Gastrocnemius medialis (tissue), 4 donors: Measurements from ENCODE around the gene MALRD1. TPM values are rescaled to one million over a fixed set of nuclear protein-coding genes. Genes with fewer than 3 reads are reported as not detected.
"Not testable (repeated sequence)": the region's sequence is repeated elsewhere in the genome, so short reads cannot be mapped to it uniquely, and the experiment has no call there.

ENCODE experiments used
- ATAC-seq, 2 donors: fragments of 150-250 bp; one replicate each; pipeline ENCODE4 v1.9.1; 2016
- DNase-seq, 2 donors: peaks; one replicate each; pipeline ENCODE4 v3.0.0-alpha.2; 2019
- H3K27ac ChIP-seq, 4 donors: fragments of 200-600 bp; sonication (generic); 1 replicate in 1 of 4; 2 replicates in 3 of 4; pipeline ENCODE4 v1.5.1; 2016 to 2018; ENCODE audit warnings: mild to moderate bottlenecking in 2 of 4, moderate library complexity in 1 of 4
- H3K27me3 ChIP-seq, 3 donors: fragments of 200-600 bp; sonication (generic) in 2 of 3; 1 replicate in 1 of 3; 2 replicates in 2 of 3; pipeline versions ENCODE4 v1.5.1 to v1.6.0; 2016 to 2019; ENCODE audit warnings: mild to moderate bottlenecking in 1 of 3, moderate library complexity in 1 of 3
- H3K36me3 ChIP-seq, 2 donors: fragments of 200-600 bp; sonication (generic) in 1 of 2; one replicate each; pipeline ENCODE4 v1.5.1; 2017 to 2018
- H3K4me1 ChIP-seq, 2 donors: fragments of 200-600 bp; sonication (generic) in 1 of 2; one replicate each; pipeline ENCODE4 v1.5.1; 2016 to 2017; ENCODE audit warnings: mild to moderate bottlenecking in 2 of 2
- H3K4me3 ChIP-seq, 4 donors: fragments of 200-600 bp; sonication (generic) in 3 of 4; 1 replicate in 1 of 4; 2 replicates in 3 of 4; pipeline ENCODE4 v1.5.1; 2016 to 2019; ENCODE audit warnings: mild to moderate bottlenecking in 2 of 4
- H3K9me3 ChIP-seq, 3 donors: fragments of 200-600 bp; sonication (generic) in 2 of 3; 1 replicate in 1 of 3; 2 replicates in 2 of 3; pipeline ENCODE4 v1.5.1; 2016 to 2019
- CTCF ChIP-seq, 5 experiments: fragments of 450-650 bp in 3 of 5; fragments of 200-600 bp in 2 of 5; sonication (generic) in 2 of 5; IDR thresholded peaks in 4 of 5; conservative IDR thresholded peaks in 1 of 5; 1 replicate in 4 of 5; 2 replicates in 1 of 5; pipeline ENCODE4 v1.5.1; 2016 to 2019; ENCODE audit warnings: antibody characterized with exemption in 5 of 5, mild to moderate bottlenecking in 3 of 5, moderate library complexity in 3 of 5
- POLR2A ChIP-seq, 2 donors: fragments of 450-650 bp; IDR thresholded peaks; one replicate each; pipeline ENCODE4 v1.6.1; 2017; ENCODE audit warnings: antibody characterized with exemption in 2 of 2, mild to moderate bottlenecking in 2 of 2, moderate library complexity in 2 of 2
- in situ Hi-C, 4 donors: fragments of 200-750 bp; cut with MboI; loops; one replicate each; pipeline versions ENCODE4 v1.15.0 to v1.8.0; 2017; ENCODE audit warnings: low sequenced_read_pairs in 4 of 4
- intact Hi-C: fragments of 100-400 bp; cut with DNase I; formaldehyde crosslinking; loops from one replicate; pipeline ENCODE4 v1.15.1; 2023; ENCODE audit warnings: low total_unique reads
- total RNA-seq, 4 donors: library from RNA; depleted of rRNA; stranded (reverse); fragments of >200 nt; gene quantifications; one replicate each; pipeline versions ENCODE4 v1.1.0 to v1.2.3, GENCODE V29; 2016

The MALRD1 gene
- total RNA-seq, 4 donors from 2014 or later = 0.75 TPM; not detected in 3

GRCh38 chr10:19750972-19751371 is 702.4 kb downstream of the MALRD1 start:
- no peaks in the 10 kb centered on the region for H3K27me3 ChIP-seq
- TF ChIP-seq CTCF (IDR thresholded peaks at IDR 0.05 in 4 of 5, conservative IDR thresholded peaks at IDR 0.05 in 1 of 5) (no peak), POLR2A (IDR thresholded peaks at IDR 0.05) (no peak)
- no peaks in the 10 kb centered on the region for H3K9me3 ChIP-seq
- no peaks in the 10 kb centered on the region for H3K4me1 ChIP-seq
- in situ Hi-C loops (no loop called here), intact Hi-C loops (no loop called here)
- H3K4me3 ChIP-seq = no peak overlapping the region
- ATAC-seq (no peak), DNase-seq (no peak)
- H3K27ac ChIP-seq = no peak overlapping the region
- no peaks in the 10 kb centered on the region for H3K36me3 ChIP-seq

- DNase-seq (no peak), ATAC-seq (no peak)
- no peaks in the 10 kb centered on the region for H3K36me3 ChIP-seq
- H3K9me3 ChIP-seq = no peaks in the 10 kb centered on the region
- no peak overlapping the region for H3K27ac ChIP-seq
- H3K4me1 ChIP-seq = no peaks in the 10 kb centered on the region
- no peak for TF ChIP-seq POLR2A (IDR thresholded peaks at IDR 0.05)
- no peak for TF ChIP-seq CTCF (IDR thresholded peaks at IDR 0.05 in 4 of 5, conservative IDR thresholded peaks at IDR 0.05 in 1 of 5)
- no peaks in the 10 kb centered on the region for H3K27me3 ChIP-seq
- H3K4me3 ChIP-seq = no peak overlapping the region
- in situ Hi-C loops (no loop called here), intact Hi-C loops (no loop called here)
Observed at GRCh38 chr10:19756919-19757318, 708.3 kb downstream of the MALRD1 start.

- Histone ChIP-seq H3K27ac (no peak overlapping the region), H3K4me3 (no peak overlapping the region), H3K4me1 (no peaks in the 10 kb centered on the region), H3K9me3 (no peaks in the 10 kb centered on the region), H3K36me3 (no peaks in the 10 kb centered on the region), H3K27me3 (no peaks in the 10 kb centered on the region)
- intact Hi-C loops = no loop called here
- ATAC-seq (no peak), DNase-seq (no peak)
- in situ Hi-C loops = no loop called here
- TF ChIP-seq POLR2A (IDR thresholded peaks at IDR 0.05) (no peak), CTCF (IDR thresholded peaks at IDR 0.05 in 4 of 5, conservative IDR thresholded peaks at IDR 0.05 in 1 of 5) (no peak)
Observed at GRCh38 chr10:19762026-19762425, 713.4 kb downstream of the MALRD1 start.

- no peak overlapping the region for H3K27ac ChIP-seq
- H3K36me3 ChIP-seq = no peaks in the 10 kb centered on the region
- in situ Hi-C loops = no loop called here
- no peak for TF ChIP-seq CTCF (IDR thresholded peaks at IDR 0.05 in 4 of 5, conservative IDR thresholded peaks at IDR 0.05 in 1 of 5)
- TF ChIP-seq POLR2A (IDR thresholded peaks at IDR 0.05) = no peak
- H3K4me3 ChIP-seq = no peak overlapping the region
- H3K27me3 ChIP-seq = no peaks in the 10 kb centered on the region
- H3K9me3 ChIP-seq = no peaks in the 10 kb centered on the region
- H3K4me1 ChIP-seq = no peaks in the 10 kb centered on the region
- intact Hi-C loops = no loop called here
- no peak for DNase-seq
- no peak for ATAC-seq
Observed at GRCh38 chr10:19764111-19764510, 715.5 kb downstream of the MALRD1 start.

GRCh38 chr10:19767876-19768275 is 719.3 kb downstream of the MALRD1 start:
- TF ChIP-seq CTCF (IDR thresholded peaks at IDR 0.05 in 4 of 5, conservative IDR thresholded peaks at IDR 0.05 in 1 of 5) (no peak), POLR2A (IDR thresholded peaks at IDR 0.05) (no peak)
- intact Hi-C loops (no loop called here), in situ Hi-C loops (no loop called here)
- H3K9me3 ChIP-seq = no peaks in the 10 kb centered on the region
- no peak for DNase-seq
- H3K27me3 ChIP-seq = no peaks in the 10 kb centered on the region
- no peaks in the 10 kb centered on the region for H3K36me3 ChIP-seq
- no peak overlapping the region for H3K4me3 ChIP-seq
- H3K27ac ChIP-seq = no peak overlapping the region
- ATAC-seq = no peak
- no peaks in the 10 kb centered on the region for H3K4me1 ChIP-seq

- H3K27ac ChIP-seq, H3K27me3 ChIP-seq, H3K4me3 ChIP-seq, DNase-seq, H3K36me3 ChIP-seq, ATAC-seq, intact Hi-C loops, in situ Hi-C loops, H3K4me1 ChIP-seq, H3K9me3 ChIP-seq: not testable (repeated sequence)
Observed at GRCh38 chr10:19769826-19770225, 721.2 kb downstream of the MALRD1 start.
